GM11168 (cell line): ENCODE results near the gene NPR2.

Experiments
- in situ Hi-C: fragments of 300-500 bp; cut with MboI; formaldehyde crosslinking; loops from one replicate; pipeline ENCODE4 v1.12.0; 2022; ENCODE audit warnings: low sequenced_read_pairs; ENCODE audit not compliant: unreplicated experiment

The NPR2 gene

GRCh38 chr9:35828716-35829083 is 37.3 kb downstream of the NPR2 start, which contains the start of gene FAM221B:
FAM221B (minus strand) TSS chr9:35828732; CDS start chr9:35826161, 2,571 bp downstream.
- in situ Hi-C loops, result no loop called here

GRCh38 chr9:35829084-35829763 is 37.8 kb downstream of the NPR2 start, which contains the start of gene TMEM8B:
TMEM8B (plus strand) TSS chr9:35829228; CDS start chr9:35829448, 220 bp downstream.
- in situ Hi-C loops, result no loop called here

- in situ Hi-C loops, result no loop called here
These were observed 38.3 kb downstream of the NPR2 start for GRCh38 chr9:35829764-35830096.

- in situ Hi-C loops, result no loop called here
These were observed 39.6 kb downstream of the NPR2 start for GRCh38 chr9:35831040-35831439.

GRCh38 chr9:35832814-35833213 is 41.4 kb downstream of the NPR2 start:
- in situ Hi-C loops, result no loop called here

- in situ Hi-C loops, result no loop called here
These were observed 43.1 kb downstream of the NPR2 start for GRCh38 chr9:35834260-35835215.

GRCh38 chr9:35835216-35835632 is 43.8 kb downstream of the NPR2 start:
- in situ Hi-C loops, result no loop called here

- in situ Hi-C loops, result no loop called here
These were observed 44.4 kb downstream of the NPR2 start for GRCh38 chr9:35835766-35836165.

GRCh38 chr9:35836595-35836994 is 45.2 kb downstream of the NPR2 start:
- in situ Hi-C loops, result no loop called here

- in situ Hi-C loops, result no loop called here
These were observed 48.5 kb downstream of the NPR2 start for GRCh38 chr9:35839926-35840325.

GRCh38 chr9:35840881-35841644 is 49.7 kb downstream of the NPR2 start:
- in situ Hi-C loops, result no loop called here

GRCh38 chr9:35841645-35841900 is 50.2 kb downstream of the NPR2 start:
- in situ Hi-C loops, result no loop called here

GRCh38 chr9:35842020-35842745 is 50.8 kb downstream of the NPR2 start:
- in situ Hi-C loops, result no loop called here

- in situ Hi-C loops, result no loop called here
These were observed 51.4 kb downstream of the NPR2 start for GRCh38 chr9:35842795-35843194.

- in situ Hi-C loops, result no loop called here
These were observed 53.4 kb downstream of the NPR2 start for GRCh38 chr9:35844628-35845270.

GRCh38 chr9:35845824-35846771 is 54.7 kb downstream of the NPR2 start:
- in situ Hi-C loops, result no loop called here

- in situ Hi-C loops, result no loop called here
These were observed 56.6 kb downstream of the NPR2 start for GRCh38 chr9:35847792-35848572.

GRCh38 chr9:35852267-35852815 is 61.0 kb downstream of the NPR2 start:
- in situ Hi-C loops, result no loop called here
